ENCODE measurements around the gene NCKAP5L. TPM values are rescaled to one million over a fixed set of nuclear protein-coding genes. Genes with fewer than 3 reads are reported as not detected.

NCKAP5L gene
- total RNA-seq, 1 donor from 2014 or later: 33.4 TPM

DNA sequence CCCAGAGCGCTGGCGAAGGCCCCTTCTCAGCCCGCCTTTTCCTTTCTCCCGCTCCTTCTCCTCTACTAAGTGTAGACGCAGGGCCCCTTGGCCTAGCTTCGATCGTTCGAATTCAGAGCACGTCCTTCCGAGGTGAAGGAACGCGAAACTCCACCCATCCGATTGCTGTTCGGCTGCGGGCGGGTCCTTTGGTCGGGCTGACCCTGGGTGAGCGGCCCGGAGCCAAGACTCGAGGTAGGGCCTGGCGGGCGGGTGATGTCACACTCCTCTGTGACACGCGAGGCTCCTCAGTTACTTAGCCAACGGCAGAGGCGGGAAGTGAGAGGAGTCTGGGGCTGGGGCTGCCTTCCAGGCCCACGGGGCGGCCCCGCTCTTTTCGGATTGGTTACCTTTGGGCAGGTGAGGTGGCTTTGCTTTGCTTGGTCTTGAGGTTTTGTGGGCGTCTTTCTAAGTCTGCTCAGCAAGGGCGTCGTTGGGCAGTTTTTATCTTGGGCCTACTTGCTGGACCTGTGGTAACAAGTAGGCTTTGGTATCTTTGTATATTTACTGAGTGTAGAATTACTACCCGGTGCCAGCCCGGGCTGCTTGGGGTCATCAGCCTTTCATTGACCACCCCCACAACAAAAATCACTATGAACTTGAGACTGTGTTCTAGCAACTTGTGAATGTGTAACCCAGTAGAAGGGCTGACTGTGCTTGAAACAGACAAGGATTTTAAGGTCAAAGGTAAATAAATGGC, 86.2 kb downstream of the NCKAP5L start:
- Histone ChIP-seq H3K27me3 (no peaks in the 10 kb centered on the region), H3K27ac (peak overlapping the region; percentile 97), H3K4me1 (peaks cover 5 to 21% of the 10 kb centered on the region in 2 donors), H3K4me3 (peak overlapping the region; percentile 72), H3K9me3 (no peaks in the 10 kb centered on the region), H3K36me3 (peaks cover 0 to 4% of the 10 kb centered on the region in 2 donors)
- intact Hi-C loops (cut with DNase I): loop anchor here (1.0 to 5.0 kb wide), 4 partner anchors 35 to 610 kb away; partner anchors contain the start of genes FMNL3, NCKAP5L and TUBA1B
- DNase-seq (ENCODE audit: low spot score in 2 of 2): peak; percentile 79 to 95
- TF ChIP-seq, protein P1, sequence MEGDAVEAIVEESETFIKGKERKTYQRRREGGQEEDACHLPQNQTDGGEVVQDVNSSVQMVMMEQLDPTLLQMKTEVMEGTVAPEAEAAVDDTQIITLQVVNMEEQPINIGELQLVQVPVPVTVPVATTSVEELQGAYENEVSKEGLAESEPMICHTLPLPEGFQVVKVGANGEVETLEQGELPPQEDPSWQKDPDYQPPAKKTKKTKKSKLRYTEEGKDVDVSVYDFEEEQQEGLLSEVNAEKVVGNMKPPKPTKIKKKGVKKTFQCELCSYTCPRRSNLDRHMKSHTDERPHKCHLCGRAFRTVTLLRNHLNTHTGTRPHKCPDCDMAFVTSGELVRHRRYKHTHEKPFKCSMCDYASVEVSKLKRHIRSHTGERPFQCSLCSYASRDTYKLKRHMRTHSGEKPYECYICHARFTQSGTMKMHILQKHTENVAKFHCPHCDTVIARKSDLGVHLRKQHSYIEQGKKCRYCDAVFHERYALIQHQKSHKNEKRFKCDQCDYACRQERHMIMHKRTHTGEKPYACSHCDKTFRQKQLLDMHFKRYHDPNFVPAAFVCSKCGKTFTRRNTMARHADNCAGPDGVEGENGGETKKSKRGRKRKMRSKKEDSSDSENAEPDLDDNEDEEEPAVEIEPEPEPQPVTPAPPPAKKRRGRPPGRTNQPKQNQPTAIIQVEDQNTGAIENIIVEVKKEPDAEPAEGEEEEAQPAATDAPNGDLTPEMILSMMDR (IDR thresholded peaks at IDR 0.05): no peak

Other genes starting within 250 kb of the NCKAP5L start
- not detected for gene FAM186B, start 222.8 kb downstream of the NCKAP5L start, total RNA-seq
- 9.5 TPM for gene PRPF40B, start 204.9 kb downstream of the NCKAP5L start, total RNA-seq
- gene FMNL3, start 121.0 kb downstream of the NCKAP5L start, total RNA-seq: 30.4 TPM
- 188 TPM for gene TMBIM6, start 86.9 kb downstream of the NCKAP5L start, total RNA-seq
- 2.6 TPM for gene BCDIN3D, start 14.7 kb upstream of the NCKAP5L start, total RNA-seq
- 0.75 TPM for gene FAIM2, start 75.5 kb upstream of the NCKAP5L start, total RNA-seq
- gene AQP2, start 122.3 kb upstream of the NCKAP5L start, total RNA-seq: not detected
- not detected for gene AQP5, start 133.5 kb upstream of the NCKAP5L start, total RNA-seq
- not detected for gene AQP6, start 144.5 kb upstream of the NCKAP5L start, total RNA-seq
- 5.1 TPM for gene RACGAP1, start 197.1 kb upstream of the NCKAP5L start, total RNA-seq
- gene ASIC1, start 229.2 kb upstream of the NCKAP5L start, total RNA-seq: not detected